ENCODE data around the gene TIGD3. TPM values are rescaled to one million over a fixed set of nuclear protein-coding genes. Genes with fewer than 3 reads are reported as not detected.

Gene TIGD3
- total and polyA plus RNA-seq, 9 of the 15 experiments (the other 6 are each of a cell fraction or from before 2014, with no cell fraction given), result 0.06 to 1.3 (median 0.56) TPM

DNA sequence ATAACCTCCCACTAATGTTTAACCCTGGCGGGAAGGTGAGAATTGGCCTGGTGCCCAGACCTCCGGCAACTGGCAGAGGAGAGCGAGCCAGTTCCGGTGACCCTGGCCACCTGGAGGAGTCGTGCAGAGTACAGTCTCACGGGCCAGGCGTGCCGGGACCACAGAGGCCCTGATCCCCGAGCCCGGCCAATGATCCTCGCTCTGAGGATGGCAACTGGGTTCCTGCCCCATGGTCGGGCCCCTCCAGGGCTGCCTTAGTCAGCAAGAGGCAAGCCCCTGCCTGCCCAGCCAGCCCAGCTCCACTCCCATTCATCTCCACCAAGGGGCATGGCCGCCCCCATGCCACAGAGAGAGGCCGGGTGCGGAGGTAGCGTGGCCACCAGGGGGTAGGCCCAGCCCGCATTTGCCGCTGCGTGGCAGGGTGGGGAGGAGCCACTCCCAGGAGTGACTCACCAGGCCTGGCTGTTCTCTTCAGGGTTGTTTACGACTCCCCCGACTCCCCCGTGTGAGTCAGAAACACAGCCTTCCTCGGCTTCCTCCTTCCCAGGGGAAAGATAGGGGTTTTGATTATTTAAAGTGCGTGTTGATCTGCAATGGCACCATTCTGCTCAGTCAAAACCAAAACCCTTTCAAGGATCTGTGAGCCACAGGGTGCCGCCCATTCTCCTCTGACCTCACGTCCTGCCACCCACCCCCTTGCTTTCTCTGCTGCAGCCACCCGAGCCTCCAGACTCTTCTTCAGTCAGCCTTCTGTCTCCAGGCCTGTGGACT is 27.7 kb downstream of the TIGD3 start, which contains the start of gene SLC25A45 (continued):
- TF ChIP-seq, protein P1, sequence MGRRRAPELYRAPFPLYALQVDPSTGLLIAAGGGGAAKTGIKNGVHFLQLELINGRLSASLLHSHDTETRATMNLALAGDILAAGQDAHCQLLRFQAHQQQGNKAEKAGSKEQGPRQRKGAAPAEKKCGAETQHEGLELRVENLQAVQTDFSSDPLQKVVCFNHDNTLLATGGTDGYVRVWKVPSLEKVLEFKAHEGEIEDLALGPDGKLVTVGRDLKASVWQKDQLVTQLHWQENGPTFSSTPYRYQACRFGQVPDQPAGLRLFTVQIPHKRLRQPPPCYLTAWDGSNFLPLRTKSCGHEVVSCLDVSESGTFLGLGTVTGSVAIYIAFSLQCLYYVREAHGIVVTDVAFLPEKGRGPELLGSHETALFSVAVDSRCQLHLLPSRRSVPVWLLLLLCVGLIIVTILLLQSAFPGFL (CRISPR knock-in tag; IDR thresholded peaks at IDR 0.05), result no peak
- TF ChIP-seq SUPT5H (IDR thresholded peaks at IDR 0.05), result peak; percentile 11
- TF ChIP-seq ZNF121 (CRISPR knock-in tag; conservative IDR thresholded peaks at IDR 0.05), result no peak
- no peak for TF ChIP-seq PCBP2 (IDR thresholded peaks at IDR 0.05; ENCODE audit: low read depth, low read length, poor library complexity, severe bottlenecking)
- peak; percentile 89 for TF ChIP-seq ZNF589 (CRISPR knock-in tag; IDR thresholded peaks at IDR 0.05; ENCODE audit: low read depth)
- TF ChIP-seq, protein P2, sequence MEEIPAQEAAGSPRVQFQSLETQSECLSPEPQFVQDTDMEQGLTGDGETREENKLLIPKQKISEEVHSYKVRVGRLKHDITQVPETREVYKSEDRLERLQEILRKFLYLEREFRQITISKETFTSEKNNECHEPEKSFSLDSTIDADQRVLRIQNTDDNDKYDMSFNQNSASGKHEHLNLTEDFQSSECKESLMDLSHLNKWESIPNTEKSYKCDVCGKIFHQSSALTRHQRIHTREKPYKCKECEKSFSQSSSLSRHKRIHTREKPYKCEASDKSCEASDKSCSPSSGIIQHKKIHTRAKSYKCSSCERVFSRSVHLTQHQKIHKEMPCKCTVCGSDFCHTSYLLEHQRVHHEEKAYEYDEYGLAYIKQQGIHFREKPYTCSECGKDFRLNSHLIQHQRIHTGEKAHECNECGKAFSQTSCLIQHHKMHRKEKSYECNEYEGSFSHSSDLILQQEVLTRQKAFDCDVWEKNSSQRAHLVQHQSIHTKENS (CRISPR knock-in tag; IDR thresholded peaks at IDR 0.05), result no peak
- peak; percentile 80 for TF ChIP-seq NEUROD1 (IDR thresholded peaks at IDR 0.05; ENCODE audit: borderline replicate concordance, low read depth, low read length, partially characterized antibody)
- no peak for TF ChIP-seq POLR3G (IDR thresholded peaks at IDR 0.05; ENCODE audit: extremely low read depth, insufficient read length, insufficient replicate concordance)
- 0 out of 3 replicates have a peak, but pooled peaks of 1 of the 2 experiments have one; percentile 3 for TF ChIP-seq CBX3 (IDR thresholded peaks at IDR 0.05; ENCODE audit: borderline replicate concordance in 1 of 2, low read length in 2 of 2)
- 0 out of 2 replicates have a peak, but pooled peaks have one; percentile 75 for TF ChIP-seq SMARCC2 (IDR thresholded peaks at IDR 0.05; ENCODE audit: low read depth)
- TF ChIP-seq, protein P3, sequence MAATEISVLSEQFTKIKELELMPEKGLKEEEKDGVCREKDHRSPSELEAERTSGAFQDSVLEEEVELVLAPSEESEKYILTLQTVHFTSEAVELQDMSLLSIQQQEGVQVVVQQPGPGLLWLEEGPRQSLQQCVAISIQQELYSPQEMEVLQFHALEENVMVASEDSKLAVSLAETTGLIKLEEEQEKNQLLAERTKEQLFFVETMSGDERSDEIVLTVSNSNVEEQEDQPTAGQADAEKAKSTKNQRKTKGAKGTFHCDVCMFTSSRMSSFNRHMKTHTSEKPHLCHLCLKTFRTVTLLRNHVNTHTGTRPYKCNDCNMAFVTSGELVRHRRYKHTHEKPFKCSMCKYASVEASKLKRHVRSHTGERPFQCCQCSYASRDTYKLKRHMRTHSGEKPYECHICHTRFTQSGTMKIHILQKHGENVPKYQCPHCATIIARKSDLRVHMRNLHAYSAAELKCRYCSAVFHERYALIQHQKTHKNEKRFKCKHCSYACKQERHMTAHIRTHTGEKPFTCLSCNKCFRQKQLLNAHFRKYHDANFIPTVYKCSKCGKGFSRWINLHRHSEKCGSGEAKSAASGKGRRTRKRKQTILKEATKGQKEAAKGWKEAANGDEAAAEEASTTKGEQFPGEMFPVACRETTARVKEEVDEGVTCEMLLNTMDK (IDR thresholded peaks at IDR 0.05; ENCODE audit: borderline replicate concordance, insufficient read depth, low read depth, low read length, poor library complexity, severe bottlenecking), result peak; percentile 44
- no peak for TF ChIP-seq ZNF41 (CRISPR knock-in tag; conservative IDR thresholded peaks at IDR 0.05)
- TF ChIP-seq GABPB2 (CRISPR knock-in tag; conservative IDR thresholded peaks at IDR 0.05), result no peak
- TF ChIP-seq, protein P4, sequence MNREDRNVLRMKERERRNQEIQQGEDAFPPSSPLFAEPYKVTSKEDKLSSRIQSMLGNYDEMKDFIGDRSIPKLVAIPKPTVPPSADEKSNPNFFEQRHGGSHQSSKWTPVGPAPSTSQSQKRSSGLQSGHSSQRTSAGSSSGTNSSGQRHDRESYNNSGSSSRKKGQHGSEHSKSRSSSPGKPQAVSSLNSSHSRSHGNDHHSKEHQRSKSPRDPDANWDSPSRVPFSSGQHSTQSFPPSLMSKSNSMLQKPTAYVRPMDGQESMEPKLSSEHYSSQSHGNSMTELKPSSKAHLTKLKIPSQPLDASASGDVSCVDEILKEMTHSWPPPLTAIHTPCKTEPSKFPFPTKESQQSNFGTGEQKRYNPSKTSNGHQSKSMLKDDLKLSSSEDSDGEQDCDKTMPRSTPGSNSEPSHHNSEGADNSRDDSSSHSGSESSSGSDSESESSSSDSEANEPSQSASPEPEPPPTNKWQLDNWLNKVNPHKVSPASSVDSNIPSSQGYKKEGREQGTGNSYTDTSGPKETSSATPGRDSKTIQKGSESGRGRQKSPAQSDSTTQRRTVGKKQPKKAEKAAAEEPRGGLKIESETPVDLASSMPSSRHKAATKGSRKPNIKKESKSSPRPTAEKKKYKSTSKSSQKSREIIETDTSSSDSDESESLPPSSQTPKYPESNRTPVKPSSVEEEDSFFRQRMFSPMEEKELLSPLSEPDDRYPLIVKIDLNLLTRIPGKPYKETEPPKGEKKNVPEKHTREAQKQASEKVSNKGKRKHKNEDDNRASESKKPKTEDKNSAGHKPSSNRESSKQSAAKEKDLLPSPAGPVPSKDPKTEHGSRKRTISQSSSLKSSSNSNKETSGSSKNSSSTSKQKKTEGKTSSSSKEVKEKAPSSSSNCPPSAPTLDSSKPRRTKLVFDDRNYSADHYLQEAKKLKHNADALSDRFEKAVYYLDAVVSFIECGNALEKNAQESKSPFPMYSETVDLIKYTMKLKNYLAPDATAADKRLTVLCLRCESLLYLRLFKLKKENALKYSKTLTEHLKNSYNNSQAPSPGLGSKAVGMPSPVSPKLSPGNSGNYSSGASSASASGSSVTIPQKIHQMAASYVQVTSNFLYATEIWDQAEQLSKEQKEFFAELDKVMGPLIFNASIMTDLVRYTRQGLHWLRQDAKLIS (CRISPR knock-in tag; IDR thresholded peaks at IDR 0.05), result no peak; the same call in 1 of the 2 replicates
- TF ChIP-seq JUN (IDR thresholded peaks at IDR 0.05; ENCODE audit: borderline replicate concordance, low read depth, low read length), result peak; percentile 99
- peak; percentile 96 for TF ChIP-seq JUN (CRISPR knock-in tag; IDR thresholded peaks at IDR 0.05; ENCODE audit: borderline replicate concordance)
- peak in 1 of 2 experiments; percentile 67; a peak in 1 of 4 replicates for TF ChIP-seq HDAC1 (IDR thresholded peaks at IDR 0.05)
